ENCODE results near the gene PTP4A1. TPM values are rescaled to one million over a fixed set of nuclear protein-coding genes. Genes with fewer than 3 reads are reported as not detected.

The PTP4A1 gene
- polyA plus RNA-seq, 1 donor from 2014 or later: 57.6 TPM

DNA sequence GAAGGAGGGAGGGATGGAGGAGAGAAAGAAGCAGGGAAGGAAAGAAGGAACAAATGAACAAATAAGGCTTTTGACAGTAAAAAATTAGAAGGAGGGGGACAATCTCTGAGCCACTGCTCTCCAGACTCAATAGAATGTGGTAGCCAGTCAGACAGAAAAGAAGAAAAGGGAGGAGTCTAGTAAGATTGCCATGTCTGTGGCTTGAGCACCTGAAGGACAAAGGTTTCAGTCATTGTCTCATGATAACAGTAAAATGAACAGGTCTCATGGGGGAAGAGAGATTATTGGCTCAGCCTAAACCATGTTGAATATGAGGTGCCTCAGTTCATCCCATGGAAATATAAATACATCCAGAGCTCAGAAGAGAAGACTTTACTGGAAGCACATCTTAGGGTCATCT is 14.0 kb upstream of the PTP4A1 start:
- TF ChIP-seq EP300 (conservative IDR thresholded peaks at IDR 0.05; ENCODE audit: poor library complexity, severe bottlenecking) (no peak), SMC3 (conservative IDR thresholded peaks at IDR 0.05; ENCODE audit: poor library complexity) (no peak), RAD21 (conservative IDR thresholded peaks at IDR 0.05) (no peak), MXI1 (conservative IDR thresholded peaks at IDR 0.05; ENCODE audit: poor library complexity, severe bottlenecking) (no peak), EZH2 (IDR thresholded peaks at IDR 0.05; ENCODE audit: borderline replicate concordance, insufficient read depth, low read length, poor library complexity, severe bottlenecking) (no peak), TAF1 (IDR thresholded peaks at IDR 0.05; ENCODE audit: low read depth) (no peak), POLR2AphosphoS5 (IDR thresholded peaks at IDR 0.05) (no peak)
- TF ChIP-seq, protein P1, sequence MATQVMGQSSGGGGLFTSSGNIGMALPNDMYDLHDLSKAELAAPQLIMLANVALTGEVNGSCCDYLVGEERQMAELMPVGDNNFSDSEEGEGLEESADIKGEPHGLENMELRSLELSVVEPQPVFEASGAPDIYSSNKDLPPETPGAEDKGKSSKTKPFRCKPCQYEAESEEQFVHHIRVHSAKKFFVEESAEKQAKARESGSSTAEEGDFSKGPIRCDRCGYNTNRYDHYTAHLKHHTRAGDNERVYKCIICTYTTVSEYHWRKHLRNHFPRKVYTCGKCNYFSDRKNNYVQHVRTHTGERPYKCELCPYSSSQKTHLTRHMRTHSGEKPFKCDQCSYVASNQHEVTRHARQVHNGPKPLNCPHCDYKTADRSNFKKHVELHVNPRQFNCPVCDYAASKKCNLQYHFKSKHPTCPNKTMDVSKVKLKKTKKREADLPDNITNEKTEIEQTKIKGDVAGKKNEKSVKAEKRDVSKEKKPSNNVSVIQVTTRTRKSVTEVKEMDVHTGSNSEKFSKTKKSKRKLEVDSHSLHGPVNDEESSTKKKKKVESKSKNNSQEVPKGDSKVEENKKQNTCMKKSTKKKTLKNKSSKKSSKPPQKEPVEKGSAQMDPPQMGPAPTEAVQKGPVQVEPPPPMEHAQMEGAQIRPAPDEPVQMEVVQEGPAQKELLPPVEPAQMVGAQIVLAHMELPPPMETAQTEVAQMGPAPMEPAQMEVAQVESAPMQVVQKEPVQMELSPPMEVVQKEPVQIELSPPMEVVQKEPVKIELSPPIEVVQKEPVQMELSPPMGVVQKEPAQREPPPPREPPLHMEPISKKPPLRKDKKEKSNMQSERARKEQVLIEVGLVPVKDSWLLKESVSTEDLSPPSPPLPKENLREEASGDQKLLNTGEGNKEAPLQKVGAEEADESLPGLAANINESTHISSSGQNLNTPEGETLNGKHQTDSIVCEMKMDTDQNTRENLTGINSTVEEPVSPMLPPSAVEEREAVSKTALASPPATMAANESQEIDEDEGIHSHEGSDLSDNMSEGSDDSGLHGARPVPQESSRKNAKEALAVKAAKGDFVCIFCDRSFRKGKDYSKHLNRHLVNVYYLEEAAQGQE (IDR thresholded peaks at IDR 0.05; ENCODE audit: borderline replicate concordance): no peak
- TF ChIP-seq, protein P2, sequence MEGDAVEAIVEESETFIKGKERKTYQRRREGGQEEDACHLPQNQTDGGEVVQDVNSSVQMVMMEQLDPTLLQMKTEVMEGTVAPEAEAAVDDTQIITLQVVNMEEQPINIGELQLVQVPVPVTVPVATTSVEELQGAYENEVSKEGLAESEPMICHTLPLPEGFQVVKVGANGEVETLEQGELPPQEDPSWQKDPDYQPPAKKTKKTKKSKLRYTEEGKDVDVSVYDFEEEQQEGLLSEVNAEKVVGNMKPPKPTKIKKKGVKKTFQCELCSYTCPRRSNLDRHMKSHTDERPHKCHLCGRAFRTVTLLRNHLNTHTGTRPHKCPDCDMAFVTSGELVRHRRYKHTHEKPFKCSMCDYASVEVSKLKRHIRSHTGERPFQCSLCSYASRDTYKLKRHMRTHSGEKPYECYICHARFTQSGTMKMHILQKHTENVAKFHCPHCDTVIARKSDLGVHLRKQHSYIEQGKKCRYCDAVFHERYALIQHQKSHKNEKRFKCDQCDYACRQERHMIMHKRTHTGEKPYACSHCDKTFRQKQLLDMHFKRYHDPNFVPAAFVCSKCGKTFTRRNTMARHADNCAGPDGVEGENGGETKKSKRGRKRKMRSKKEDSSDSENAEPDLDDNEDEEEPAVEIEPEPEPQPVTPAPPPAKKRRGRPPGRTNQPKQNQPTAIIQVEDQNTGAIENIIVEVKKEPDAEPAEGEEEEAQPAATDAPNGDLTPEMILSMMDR (IDR thresholded peaks at IDR 0.05; ENCODE audit: poor library complexity, severe bottlenecking): no peak
- no peak overlapping the region for H3K4me3 ChIP-seq (ENCODE audit: low read length)
- H3K9me2 ChIP-seq (ENCODE audit: insufficient read depth, low read length): no peaks in the 10 kb centered on the region

DNA sequence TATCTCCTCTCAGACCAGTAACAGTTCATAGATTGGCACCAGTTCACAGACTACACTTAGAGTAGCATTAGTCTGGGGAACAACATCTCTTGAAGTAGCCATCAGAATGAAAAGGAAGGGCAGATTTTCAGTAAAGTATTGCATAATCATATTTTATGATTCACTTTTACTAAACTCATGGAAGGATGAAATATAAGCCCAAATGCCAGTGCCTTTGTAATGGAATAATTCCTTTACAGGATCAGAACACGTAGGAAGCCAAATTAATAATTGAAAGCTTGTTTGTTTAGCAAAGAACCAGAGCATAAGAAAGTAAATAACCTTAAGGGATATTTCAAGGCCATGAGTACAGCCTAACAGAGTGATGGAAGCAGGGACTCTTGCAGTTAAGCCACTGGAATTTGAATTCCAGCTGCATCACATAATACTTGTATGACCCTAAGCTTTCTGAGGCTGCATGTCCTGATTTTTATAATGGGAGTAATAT is 11.4 kb upstream of the PTP4A1 start:
- no peak for TF ChIP-seq TAF1 (IDR thresholded peaks at IDR 0.05; ENCODE audit: low read depth)
- TF ChIP-seq, protein P1 (IDR thresholded peaks at IDR 0.05; ENCODE audit: borderline replicate concordance): no peak
- no peak for TF ChIP-seq MXI1 (conservative IDR thresholded peaks at IDR 0.05; ENCODE audit: poor library complexity, severe bottlenecking)
- TF ChIP-seq, protein P2 (IDR thresholded peaks at IDR 0.05; ENCODE audit: poor library complexity, severe bottlenecking): no peak
- no peak for TF ChIP-seq EP300 (conservative IDR thresholded peaks at IDR 0.05; ENCODE audit: poor library complexity, severe bottlenecking)
- TF ChIP-seq SMC3 (conservative IDR thresholded peaks at IDR 0.05; ENCODE audit: poor library complexity): no peak
- TF ChIP-seq POLR2AphosphoS5 (IDR thresholded peaks at IDR 0.05): no peak
- no peak for TF ChIP-seq EZH2 (IDR thresholded peaks at IDR 0.05; ENCODE audit: borderline replicate concordance, insufficient read depth, low read length, poor library complexity, severe bottlenecking)
- no peak for TF ChIP-seq RAD21 (conservative IDR thresholded peaks at IDR 0.05)
- H3F3A ChIP-seq (ENCODE audit: insufficient read depth, low read length, poor library complexity, severe bottlenecking): no peaks in the 10 kb centered on the region

More for the DNA sequence above, 14.0 kb upstream of the PTP4A1 start:
- H3K27me3 ChIP-seq (ENCODE audit: insufficient read depth, low read depth, low read length): no peaks in the 10 kb centered on the region
- no peaks in the 10 kb centered on the region for H3K79me2 ChIP-seq (replicated peaks; ENCODE audit: insufficient read depth, low read length)
- no peaks in the 10 kb centered on the region for H4K20me1 ChIP-seq (ENCODE audit: insufficient read depth)
- no peaks in the 10 kb centered on the region for H3K36me3 ChIP-seq (ENCODE audit: insufficient read depth, low read length)
- H3F3A ChIP-seq (ENCODE audit: insufficient read depth, low read length, poor library complexity, severe bottlenecking): no peaks in the 10 kb centered on the region
- H3K4me2 ChIP-seq (ENCODE audit: low read length): no peak overlapping the region
- H3K9me3 ChIP-seq (ENCODE audit: low read length): no peaks in the 10 kb centered on the region
- no peak overlapping the region for H3K27ac ChIP-seq (ENCODE audit: low read length)
- no peak overlapping the region for H2AFZ ChIP-seq (ENCODE audit: low read depth, low read length)
- H3K9ac ChIP-seq (ENCODE audit: low read length): no peak overlapping the region

More for the DNA sequence above, 11.4 kb upstream of the PTP4A1 start:
- Histone ChIP-seq H4K20me1 (ENCODE audit: insufficient read depth) (no peaks in the 10 kb centered on the region), H3K36me3 (ENCODE audit: insufficient read depth, low read length) (no peaks in the 10 kb centered on the region), H2AFZ (ENCODE audit: low read depth, low read length) (no peak overlapping the region), H3K79me2 (replicated peaks; ENCODE audit: insufficient read depth, low read length) (no peaks in the 10 kb centered on the region), H3K27ac (ENCODE audit: low read length) (no peak overlapping the region), H3K4me3 (ENCODE audit: low read length) (no peak overlapping the region), H3K9ac (ENCODE audit: low read length) (no peak overlapping the region), H3K9me3 (ENCODE audit: low read length) (no peaks in the 10 kb centered on the region), H3K9me2 (ENCODE audit: insufficient read depth, low read length) (no peaks in the 10 kb centered on the region), H3K27me3 (ENCODE audit: insufficient read depth, low read depth, low read length) (no peaks in the 10 kb centered on the region), H3K4me2 (ENCODE audit: low read length) (no peak overlapping the region)

Data from neural cell (in vitro differentiated cells).